ENCODE results near the gene RNLS.
"Not testable (repeated sequence)": the region's sequence is repeated elsewhere in the genome, so short reads cannot be mapped to it uniquely, and the experiment has no call there.

Gene RNLS

GRCh38 chr10:88286030-88286429, 297.1 kb downstream of the RNLS start:
- no peak for DNase-seq

DNA sequence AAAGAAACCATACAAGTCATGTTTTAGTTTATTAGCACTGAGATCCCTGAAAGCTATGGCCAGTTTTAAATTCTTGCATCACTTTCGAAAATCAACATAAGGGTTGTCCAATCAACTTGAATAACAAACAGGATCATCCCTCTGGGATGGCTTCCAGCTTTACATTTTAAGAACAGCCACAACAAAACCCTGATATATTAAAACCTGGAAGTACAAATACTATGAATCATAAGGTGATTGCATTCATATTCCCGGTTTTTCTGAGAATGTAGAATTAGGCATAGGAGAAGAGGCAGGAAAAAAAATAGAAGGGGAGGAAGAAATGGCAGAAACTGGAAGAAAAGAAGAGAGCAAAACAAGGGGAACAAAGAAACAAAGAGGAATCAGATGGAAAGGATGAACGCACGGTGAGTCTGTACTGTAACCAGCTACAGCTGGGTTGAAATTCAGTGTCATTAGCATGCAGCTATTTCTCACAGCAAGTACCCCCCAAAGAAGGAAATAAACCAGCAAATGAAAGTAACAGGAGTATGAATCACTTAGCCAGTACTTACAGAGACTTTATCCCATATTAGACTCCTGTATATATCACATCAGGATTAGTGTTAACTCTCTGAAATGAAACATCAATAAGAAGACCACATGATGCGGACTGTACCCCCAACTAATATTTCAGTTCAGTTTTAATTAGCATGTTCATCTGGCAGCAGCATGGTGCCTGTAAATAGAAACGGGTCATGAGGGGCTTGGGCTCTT, 301.3 kb downstream of the RNLS start:
- no peak for DNase-seq

DNA sequence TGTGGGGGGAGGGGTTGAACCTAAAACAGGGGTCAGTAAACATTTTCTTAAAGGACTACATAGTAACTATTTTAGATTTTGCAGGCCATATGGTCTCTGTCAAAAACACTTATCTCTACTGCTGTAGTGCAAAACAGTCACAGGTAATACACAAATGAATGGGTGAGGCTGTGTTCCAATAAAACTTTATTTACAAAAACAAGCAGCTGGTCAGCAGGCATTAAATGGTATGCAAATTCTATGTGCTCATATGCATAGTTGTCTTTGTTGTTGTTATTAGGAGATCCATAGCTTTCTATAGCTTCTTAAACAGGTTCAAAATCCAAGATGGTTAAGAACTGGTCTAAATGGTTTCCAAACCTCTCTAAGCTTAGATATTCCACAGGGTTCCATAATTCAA, 302.6 kb downstream of the RNLS start:
- DNase-seq: no peak

DNA sequence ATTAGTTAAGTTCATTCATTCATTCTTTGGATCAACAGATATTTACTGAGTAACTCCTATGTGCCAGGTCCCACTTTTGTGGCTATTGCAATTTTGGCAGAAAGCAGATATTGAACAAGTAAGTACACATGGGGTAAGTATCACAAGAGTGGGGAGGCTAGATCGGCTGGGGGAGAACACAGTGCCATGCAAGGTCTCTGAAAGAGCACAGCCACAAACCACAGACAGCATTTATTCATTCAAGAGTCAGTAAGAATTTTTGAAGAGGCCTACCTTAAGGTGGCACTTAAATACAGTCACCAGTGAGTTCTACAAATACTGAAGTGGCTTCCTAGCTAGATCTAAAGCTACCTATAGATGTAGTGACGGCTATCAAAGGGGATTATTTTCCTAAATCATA, 304.2 kb downstream of the RNLS start:
- DNase-seq: no peak

DNA sequence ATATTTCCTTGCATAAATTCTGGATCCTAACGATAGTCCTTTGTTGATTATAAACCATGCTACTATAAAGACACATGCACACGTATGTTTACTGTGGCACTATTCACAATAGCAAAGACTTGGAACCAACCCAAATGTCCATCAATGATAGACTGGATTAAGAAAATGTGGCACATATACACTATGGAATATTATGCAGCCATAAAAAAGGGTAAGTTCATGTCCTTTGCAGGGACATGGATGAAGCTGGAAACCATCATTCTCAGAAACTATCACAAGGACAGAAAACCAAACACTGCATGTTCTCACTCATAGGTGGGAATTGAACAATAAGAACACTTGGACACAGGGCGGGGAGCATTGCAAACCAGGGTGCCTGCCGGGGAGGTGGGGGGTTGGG, 306.2 kb downstream of the RNLS start:
- DNase-seq: not testable (repeated sequence)

DNA sequence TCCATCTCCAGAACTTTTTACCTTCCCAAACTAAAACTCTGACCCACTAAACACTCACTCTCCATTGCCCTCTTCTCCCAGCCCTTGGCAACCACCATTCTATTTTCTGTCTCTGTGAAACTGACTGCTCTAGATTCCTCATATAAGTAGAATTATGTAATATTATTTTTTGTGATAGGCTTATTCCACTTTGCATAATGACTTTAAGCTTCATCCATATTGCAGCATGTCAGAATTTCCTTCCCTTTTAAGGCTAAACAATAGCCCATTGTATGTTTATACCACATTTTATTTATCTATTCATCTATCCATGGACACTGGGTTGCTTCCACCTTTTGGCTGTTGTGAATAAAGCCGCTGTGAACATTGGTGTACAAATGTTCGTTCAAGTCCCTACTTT, 308.8 kb downstream of the RNLS start:
- DNase-seq: no peak

DNA sequence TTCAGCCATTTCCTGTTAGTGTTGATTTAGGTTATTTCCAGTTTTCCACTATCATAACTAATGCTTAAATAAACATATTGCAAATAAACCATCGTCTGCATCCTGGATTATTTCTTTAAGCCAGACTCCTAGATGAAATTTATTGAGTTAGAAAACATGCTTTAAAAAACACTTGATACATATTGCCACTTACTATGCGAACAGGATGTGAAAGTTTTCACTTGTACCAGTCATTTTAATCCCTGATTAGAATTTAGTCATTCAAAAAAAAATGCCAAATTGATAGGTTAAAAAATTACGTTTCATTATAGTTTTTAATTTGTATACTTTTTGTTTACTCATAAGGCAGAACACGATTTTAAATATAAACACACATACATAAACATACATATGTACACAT, 309.6 kb downstream of the RNLS start:
- no peak for DNase-seq

DNA sequence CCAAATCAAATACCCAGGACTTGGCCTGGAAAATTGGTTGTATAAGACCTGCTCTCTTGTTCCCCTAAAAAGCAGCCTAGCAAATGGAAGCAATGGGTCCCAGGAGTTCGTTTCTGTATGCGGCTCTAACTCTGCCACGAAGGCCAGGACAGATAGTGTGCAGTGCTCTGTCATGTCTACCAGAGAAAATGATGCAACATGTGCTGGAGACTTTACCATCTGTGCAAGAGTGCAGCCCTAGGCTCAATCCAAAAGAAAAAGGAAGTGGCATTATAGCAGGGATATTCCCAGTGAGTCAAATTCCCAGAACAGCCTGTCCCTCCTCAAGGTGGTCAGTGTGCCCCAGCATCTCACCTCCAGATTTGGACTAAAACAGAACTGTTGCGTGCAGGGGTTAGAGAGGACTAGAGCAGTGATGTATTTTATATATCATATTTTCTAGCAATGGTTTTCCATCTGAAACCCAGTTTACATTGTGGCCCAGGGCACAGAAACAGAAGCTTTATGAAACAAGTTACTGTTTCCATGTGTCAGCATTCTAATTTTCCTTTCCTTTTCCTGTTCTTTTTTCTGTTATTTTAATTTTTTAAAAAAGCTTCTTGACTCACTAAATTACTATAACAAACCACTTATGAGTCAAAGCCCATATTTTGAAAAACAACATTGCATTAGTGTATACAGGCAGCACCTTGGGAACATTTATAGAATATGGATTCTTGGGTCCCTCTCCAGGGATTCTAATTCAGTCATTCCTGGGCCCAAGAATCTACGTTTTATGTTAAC, 311.2 kb downstream of the RNLS start:
- DNase-seq: no peak

DNA sequence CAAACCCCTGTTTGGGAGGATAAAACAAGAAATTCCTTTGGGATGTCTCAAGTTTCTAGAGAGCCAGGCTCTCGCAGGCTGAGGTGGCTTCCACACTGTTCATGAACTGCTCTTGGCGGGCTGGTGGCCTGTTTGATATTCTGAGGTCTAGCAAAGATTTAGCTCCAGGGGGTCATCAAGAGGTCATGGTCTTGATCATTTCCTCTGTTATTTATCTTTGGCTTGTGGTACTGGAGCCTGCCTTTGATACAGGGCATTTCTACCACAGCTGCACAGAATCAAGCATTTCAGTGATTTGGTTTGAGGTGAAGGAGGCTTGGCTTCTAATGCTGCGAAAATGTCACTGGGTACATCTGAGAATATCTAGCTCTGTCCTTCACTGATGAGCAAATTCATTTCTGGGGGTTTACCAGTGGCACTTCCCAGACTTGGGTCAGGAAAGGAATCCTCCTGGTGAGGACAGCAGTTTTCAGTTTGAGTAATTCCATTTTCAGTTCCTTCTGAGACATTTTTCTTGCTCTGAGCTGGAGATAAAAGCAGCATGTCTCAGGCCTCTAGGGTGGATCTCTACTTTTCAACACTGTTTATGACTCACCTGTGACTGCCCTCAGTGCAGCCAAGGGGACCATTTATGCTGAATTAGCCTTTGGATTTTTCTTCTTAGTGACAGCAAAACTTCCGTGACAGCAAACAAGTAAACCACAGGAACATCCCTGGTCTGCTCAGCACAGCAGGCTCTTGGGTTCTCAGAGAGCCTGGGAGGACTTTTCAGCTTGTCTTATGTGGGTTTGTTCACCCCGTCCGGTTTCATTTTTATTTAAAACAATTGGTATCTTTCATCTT, 312.0 kb downstream of the RNLS start:
- DNase-seq: no peak

GRCh38 chr10:88270061-88270808, 312.9 kb downstream of the RNLS start:
- no peak for DNase-seq

- DNase-seq: no peak
Measured at GRCh38 chr10:88262591-88263234, 320.4 kb downstream of the RNLS start.

DNA sequence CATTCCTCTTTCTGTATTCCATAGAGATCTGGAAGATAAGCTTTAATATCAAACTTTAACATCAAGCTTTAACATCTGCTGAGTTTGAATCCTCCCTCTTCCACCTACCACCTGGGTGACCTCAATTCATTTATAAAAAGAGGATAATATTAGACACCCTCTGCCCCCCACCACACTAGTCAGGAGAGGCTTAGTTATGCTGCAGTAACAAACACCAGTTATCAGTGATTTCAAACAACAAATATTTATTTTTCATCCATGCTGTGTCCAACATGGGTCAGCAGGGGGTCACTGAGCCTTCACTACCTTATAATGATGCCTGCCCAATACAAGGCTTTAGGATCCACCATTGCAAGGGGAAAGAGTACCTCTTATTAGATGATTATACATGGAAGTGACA, 322.0 kb downstream of the RNLS start:
- DNase-seq: no peak

DNA sequence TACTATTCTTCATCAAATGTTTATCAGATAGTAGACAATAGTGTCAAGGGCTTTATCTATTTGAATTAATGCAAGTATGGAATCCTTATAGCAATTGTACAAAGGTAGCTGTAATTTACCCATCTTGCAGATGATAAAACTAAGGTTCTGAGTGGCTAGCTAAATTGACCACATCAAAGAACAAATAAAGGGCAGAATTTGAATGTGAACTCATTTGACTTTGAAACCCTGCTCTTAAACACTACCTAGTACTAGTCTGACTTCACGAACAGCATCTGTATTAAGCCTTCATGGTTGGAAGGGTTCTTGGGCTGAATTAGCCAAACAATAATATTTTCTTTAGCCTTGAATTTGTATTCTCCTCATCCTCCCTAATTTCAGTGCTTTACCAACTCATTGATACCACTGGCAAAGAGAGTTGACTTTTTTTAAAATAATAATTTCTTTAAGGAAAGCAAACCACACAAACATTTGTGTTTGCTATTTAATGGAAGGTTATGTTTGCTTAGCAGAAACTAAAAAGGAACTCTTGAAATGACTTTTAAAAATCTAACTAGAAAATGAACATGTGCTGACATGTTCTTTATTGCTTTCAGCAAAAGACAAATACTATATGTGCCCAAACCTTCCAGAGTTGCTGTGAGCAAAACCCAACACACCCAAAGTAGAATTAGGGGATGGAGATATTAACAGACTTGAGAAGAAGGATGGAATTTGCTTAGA, 322.6 kb downstream of the RNLS start:
- DNase-seq: no peak

GRCh38 chr10:88259381-88259780, 323.7 kb downstream of the RNLS start:
- no peak for DNase-seq

DNA sequence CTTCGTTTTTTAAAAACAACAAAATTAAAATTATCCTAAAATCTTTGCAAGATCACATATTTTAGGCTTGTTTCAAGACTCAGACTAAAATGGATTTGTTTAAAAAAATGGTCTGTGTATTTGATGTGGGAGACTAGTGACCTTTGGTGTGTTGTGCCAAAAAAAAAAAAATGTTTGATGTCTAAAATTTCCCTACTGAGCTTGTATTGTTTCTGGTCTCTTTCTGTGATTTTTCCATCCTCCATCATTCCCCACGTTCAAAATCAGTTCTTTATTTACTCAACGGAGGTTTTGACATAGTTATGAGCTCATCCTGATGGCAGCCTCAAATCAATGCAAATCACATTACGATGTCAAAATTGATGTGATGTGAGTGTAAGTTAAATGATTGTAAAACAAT, 326.2 kb downstream of the RNLS start:
- DNase-seq: no peak

DNA sequence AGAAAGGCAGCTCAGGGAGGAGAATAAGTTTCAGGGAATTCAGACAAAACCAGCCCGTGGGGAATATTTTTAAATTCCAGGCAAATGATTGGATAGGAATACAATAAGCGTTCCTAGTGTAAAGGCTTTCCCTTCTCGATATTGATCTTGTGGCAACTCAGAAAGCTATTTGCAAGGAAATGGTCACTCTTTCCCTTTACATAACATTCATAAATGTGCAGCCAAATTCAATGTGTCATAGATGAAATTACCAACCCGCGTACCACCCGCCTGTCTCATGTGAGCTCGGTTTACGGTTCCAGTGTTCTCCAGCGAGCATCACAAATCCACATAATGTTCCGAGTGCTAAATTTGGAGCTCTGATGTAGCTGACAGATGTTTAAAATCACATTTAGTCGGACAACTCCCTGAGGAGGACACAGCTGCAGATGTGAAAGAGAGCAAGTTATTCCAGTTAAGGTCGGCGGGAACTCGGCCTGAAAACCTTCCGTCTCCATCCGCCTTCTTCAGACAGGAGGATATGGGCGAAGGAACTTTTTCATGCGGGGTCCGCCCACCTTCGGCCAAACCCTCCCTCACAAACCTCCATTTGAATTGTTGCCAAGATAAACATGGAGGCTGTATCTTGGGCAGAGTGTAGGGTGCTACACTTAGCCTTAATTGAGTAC, 327.0 kb downstream of the RNLS start:
- no peak for DNase-seq

DNA sequence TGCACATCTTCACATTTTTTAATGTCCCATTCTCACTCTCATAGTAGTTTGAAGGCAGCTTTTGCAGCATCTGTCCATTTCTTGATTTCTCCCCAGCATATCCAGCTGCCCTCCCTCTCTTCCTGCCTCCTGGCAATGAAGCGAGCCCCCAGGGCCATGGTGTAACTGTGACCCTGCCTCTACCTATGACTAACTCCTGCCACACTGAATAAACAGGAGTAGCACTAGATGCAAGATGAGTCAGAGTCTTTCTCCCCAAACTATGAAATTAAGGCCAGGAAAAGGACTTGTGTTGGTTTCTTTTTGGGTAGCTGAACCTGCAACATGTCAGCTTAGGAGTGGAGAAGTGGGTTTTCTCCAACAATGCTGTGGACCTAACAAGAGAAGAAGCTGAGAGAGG, 329.0 kb downstream of the RNLS start:
- no peak for DNase-seq

DNA sequence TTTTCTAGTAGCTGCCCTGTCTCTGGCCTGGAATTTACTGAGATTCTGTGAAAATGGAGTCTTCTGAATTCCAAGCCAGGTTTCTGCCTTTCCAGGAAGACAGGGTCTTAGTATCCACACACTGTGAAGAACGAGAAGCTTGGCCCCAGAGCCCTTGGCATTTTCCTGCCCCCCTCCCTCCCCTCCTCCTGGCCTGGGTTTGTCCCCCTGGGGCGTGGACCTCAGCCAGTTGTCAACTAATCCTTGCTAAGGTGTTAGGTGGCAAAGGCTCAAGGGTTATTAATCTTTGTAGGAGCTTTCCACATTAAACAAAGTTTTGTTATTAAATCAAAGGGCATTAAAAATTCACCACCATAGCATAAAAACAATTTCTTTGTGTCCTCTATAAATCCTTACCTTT, 329.5 kb downstream of the RNLS start:
- DNase-seq: no peak

DNA sequence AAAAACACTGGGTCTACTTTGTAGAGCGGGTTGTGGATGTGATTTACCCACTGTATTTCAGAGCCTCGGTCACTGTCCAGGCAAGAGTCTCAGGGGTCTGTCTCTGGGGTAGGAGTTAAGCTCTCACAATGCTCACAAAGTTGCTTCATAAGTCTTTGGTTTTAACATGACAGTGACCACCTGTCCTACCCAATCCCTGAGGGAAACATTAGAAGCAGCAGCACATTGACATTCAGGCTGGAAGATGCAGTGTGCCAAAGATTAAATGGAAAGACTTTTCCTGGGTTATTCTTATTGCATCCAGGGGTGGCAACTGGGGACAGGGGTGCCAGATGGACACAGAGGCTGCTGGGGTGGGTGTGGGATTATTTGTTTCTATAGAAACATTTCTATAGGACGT, 330.0 kb downstream of the RNLS start:
- DNase-seq: no peak

GRCh38 chr10:88249450-88249849, 333.7 kb downstream of the RNLS start:
- DNase-seq: no peak

- no peak for DNase-seq
Measured at GRCh38 chr10:88246675-88247074, 336.4 kb downstream of the RNLS start.
